ENCODE measurements around the gene COX7A2L.

DNA sequence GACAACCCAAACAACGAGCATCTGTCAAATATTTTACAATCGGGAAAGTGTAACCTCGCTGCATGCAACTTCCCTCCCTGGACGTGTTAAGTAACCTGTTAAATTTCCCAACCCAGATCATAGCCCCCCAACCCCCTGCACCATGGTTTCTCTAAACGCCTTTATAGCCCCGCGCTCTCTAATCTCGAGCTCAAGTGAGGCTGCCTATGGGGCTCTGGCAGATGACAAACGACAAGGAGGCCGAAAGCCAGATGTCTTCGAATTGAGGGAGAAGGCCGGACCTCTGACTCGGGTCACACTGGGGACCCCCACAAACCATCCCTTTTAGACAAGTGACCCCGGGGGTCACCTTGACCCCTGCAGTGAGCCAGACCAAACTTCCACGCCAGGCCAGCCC, 526 bp downstream of the COX7A2L start:
- TF ChIP-seq, protein P1, sequence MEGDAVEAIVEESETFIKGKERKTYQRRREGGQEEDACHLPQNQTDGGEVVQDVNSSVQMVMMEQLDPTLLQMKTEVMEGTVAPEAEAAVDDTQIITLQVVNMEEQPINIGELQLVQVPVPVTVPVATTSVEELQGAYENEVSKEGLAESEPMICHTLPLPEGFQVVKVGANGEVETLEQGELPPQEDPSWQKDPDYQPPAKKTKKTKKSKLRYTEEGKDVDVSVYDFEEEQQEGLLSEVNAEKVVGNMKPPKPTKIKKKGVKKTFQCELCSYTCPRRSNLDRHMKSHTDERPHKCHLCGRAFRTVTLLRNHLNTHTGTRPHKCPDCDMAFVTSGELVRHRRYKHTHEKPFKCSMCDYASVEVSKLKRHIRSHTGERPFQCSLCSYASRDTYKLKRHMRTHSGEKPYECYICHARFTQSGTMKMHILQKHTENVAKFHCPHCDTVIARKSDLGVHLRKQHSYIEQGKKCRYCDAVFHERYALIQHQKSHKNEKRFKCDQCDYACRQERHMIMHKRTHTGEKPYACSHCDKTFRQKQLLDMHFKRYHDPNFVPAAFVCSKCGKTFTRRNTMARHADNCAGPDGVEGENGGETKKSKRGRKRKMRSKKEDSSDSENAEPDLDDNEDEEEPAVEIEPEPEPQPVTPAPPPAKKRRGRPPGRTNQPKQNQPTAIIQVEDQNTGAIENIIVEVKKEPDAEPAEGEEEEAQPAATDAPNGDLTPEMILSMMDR (IDR thresholded peaks at IDR 0.05; ENCODE audit: low read length) = no peak
- TF ChIP-seq EZH2 (optimal IDR thresholded peaks at IDR 0.05; ENCODE audit: low read depth, low read length) = no peak
